ENCODE data around the gene RHOV.

DNA sequence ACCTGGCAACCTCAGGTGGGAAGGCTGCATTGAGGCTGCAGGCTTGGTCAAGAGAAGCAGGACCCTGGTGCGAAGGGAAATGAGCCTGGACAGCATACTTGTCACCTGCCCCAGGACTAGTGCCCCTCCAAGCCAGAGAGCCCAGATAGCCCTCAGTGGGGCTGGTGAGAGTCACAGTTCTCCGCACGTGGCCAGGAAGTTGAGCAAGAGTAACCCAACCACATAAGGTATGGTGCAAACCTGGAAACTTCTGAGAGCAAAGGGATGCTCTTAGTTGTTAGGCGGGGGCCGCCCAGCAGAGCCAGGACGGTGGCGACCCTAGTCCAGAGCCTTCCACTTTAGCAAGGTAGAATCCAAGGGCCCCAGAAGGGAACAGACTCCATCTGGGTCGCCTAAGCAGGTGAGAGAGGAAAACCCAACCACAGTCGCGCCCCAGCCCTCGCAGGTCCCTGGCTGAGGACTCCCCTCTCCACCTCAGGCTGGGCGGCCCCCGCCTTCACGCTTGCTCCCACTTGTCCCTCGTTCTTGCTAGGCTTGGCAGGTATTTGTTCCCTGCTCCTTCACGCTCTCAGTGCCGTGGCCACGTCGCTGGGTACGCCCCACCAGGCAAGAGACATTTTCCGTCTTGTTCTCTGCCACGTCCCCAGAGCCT lies 19.1 kb upstream of the RHOV start:
- TF ChIP-seq, protein P1, sequence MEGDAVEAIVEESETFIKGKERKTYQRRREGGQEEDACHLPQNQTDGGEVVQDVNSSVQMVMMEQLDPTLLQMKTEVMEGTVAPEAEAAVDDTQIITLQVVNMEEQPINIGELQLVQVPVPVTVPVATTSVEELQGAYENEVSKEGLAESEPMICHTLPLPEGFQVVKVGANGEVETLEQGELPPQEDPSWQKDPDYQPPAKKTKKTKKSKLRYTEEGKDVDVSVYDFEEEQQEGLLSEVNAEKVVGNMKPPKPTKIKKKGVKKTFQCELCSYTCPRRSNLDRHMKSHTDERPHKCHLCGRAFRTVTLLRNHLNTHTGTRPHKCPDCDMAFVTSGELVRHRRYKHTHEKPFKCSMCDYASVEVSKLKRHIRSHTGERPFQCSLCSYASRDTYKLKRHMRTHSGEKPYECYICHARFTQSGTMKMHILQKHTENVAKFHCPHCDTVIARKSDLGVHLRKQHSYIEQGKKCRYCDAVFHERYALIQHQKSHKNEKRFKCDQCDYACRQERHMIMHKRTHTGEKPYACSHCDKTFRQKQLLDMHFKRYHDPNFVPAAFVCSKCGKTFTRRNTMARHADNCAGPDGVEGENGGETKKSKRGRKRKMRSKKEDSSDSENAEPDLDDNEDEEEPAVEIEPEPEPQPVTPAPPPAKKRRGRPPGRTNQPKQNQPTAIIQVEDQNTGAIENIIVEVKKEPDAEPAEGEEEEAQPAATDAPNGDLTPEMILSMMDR (conservative IDR thresholded peaks at IDR 0.05; ENCODE audit: low read depth, low read length), result no peak
- TF ChIP-seq RFX5 (IDR thresholded peaks at IDR 0.05; ENCODE audit: low read depth, low read length) (no peak), POLR2A (IDR thresholded peaks at IDR 0.05; ENCODE audit: low read depth, low read length) (no peak), CEBPB (IDR thresholded peaks at IDR 0.05; ENCODE audit: low read depth, low read length) (no peak), MAFK (IDR thresholded peaks at IDR 0.05; ENCODE audit: low read depth, low read length) (no peak), RCOR1 (IDR thresholded peaks at IDR 0.05; ENCODE audit: insufficient replicate concordance, low read length) (no peak), NFE2L2 (IDR thresholded peaks at IDR 0.05; ENCODE audit: low read depth, low read length) (no peak), MAZ (IDR thresholded peaks at IDR 0.05; ENCODE audit: borderline replicate concordance, low read depth, low read length) (no peak), CHD1 (IDR thresholded peaks at IDR 0.05; ENCODE audit: low read depth, low read length) (no peak), SMC3 (IDR thresholded peaks at IDR 0.05; ENCODE audit: low read depth, low read length) (no peak), RAD21 (IDR thresholded peaks at IDR 0.05; ENCODE audit: low read length) (no peak)
- TF ChIP-seq, protein P2, sequence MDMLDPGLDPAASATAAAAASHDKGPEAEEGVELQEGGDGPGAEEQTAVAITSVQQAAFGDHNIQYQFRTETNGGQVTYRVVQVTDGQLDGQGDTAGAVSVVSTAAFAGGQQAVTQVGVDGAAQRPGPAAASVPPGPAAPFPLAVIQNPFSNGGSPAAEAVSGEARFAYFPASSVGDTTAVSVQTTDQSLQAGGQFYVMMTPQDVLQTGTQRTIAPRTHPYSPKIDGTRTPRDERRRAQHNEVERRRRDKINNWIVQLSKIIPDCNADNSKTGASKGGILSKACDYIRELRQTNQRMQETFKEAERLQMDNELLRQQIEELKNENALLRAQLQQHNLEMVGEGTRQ (IDR thresholded peaks at IDR 0.05; ENCODE audit: low read depth, low read length), result no peak
- TF ChIP-seq, protein P3, sequence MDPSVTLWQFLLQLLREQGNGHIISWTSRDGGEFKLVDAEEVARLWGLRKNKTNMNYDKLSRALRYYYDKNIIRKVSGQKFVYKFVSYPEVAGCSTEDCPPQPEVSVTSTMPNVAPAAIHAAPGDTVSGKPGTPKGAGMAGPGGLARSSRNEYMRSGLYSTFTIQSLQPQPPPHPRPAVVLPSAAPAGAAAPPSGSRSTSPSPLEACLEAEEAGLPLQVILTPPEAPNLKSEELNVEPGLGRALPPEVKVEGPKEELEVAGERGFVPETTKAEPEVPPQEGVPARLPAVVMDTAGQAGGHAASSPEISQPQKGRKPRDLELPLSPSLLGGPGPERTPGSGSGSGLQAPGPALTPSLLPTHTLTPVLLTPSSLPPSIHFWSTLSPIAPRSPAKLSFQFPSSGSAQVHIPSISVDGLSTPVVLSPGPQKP (IDR thresholded peaks at IDR 0.05; ENCODE audit: borderline replicate concordance, low read depth, low read length), result no peak

Measured in IMR-90 (cell line).